Measurements from ENCODE around the gene NFATC3.
"Not testable (repeated sequence)": the region's sequence is repeated elsewhere in the genome, so short reads cannot be mapped to it uniquely, and the experiment has no call there.

Gene NFATC3

GRCh38 chr16:68144008-68144407, 58.8 kb downstream of the NFATC3 start:
- H3K4me3 ChIP-seq, result no peak overlapping the region
- no peak for DNase-seq (ENCODE audit: low spot score)
- TF ChIP-seq CTCF (IDR thresholded peaks at IDR 0.05), result no peak
- H3K27ac ChIP-seq, result no peak overlapping the region

GRCh38 chr16:68146585-68146984, 61.4 kb downstream of the NFATC3 start:
- Histone ChIP-seq H3K27ac (no peak overlapping the region), H3K4me3 (no peak overlapping the region)
- no peak for DNase-seq (ENCODE audit: low spot score)
- TF ChIP-seq CTCF (IDR thresholded peaks at IDR 0.05), result no peak

- Histone ChIP-seq H3K4me3 (no peak overlapping the region), H3K27ac (no peak overlapping the region)
- TF ChIP-seq CTCF (IDR thresholded peaks at IDR 0.05), result no peak
- DNase-seq (ENCODE audit: low spot score), result no peak
Observed at GRCh38 chr16:68147444-68147843, 62.3 kb downstream of the NFATC3 start.

- Histone ChIP-seq H3K27ac (no peak overlapping the region), H3K4me3 (no peak overlapping the region)
- TF ChIP-seq CTCF (IDR thresholded peaks at IDR 0.05), result no peak
- no peak for DNase-seq (ENCODE audit: low spot score)
Observed at GRCh38 chr16:68149596-68149995, 64.4 kb downstream of the NFATC3 start.

GRCh38 chr16:68155425-68155824, 70.3 kb downstream of the NFATC3 start:
- DNase-seq (ENCODE audit: low spot score), result no peak
- TF ChIP-seq CTCF (IDR thresholded peaks at IDR 0.05), result no peak
- Histone ChIP-seq H3K4me3 (no peak overlapping the region), H3K27ac (no peak overlapping the region)

GRCh38 chr16:68162413-68162812, 77.2 kb downstream of the NFATC3 start:
- no peak for TF ChIP-seq CTCF (IDR thresholded peaks at IDR 0.05)
- Histone ChIP-seq H3K4me3 (no peak overlapping the region), H3K27ac (no peak overlapping the region)
- DNase-seq (ENCODE audit: low spot score), result no peak

GRCh38 chr16:68163275-68163674, 78.1 kb downstream of the NFATC3 start:
- DNase-seq (ENCODE audit: low spot score); H3K4me3 ChIP-seq; H3K27ac ChIP-seq: not testable (repeated sequence)

GRCh38 chr16:68166264-68166663, 81.1 kb downstream of the NFATC3 start:
- no peak for DNase-seq (ENCODE audit: low spot score)
- no peak overlapping the region for H3K27ac ChIP-seq
- TF ChIP-seq CTCF (IDR thresholded peaks at IDR 0.05), result no peak
- no peak overlapping the region for H3K4me3 ChIP-seq
